ENCODE measurements around the gene SPTBN2.

DNA sequence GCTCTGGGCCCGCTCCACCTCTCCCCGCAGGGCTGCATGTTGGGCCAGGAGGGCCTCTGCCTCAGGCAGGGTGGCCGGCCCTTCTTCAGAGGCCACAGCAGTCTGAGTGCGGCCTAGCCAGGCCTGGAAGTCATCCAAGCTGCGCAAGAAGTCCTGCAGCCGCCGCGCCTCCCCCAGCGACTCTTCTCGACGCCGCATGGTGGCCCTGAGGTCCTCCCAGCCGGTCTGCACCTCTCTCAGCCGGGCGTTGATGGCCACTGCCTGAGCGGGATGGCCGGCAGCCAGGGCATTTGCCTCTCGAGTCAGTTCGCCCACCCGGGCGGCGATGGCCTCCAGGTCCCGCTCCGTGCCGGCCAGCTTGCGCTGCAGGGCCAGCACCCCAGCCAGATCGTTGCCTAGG is 28.3 kb downstream of the SPTBN2 start:
- TF ChIP-seq POLR2AphosphoS5 (IDR thresholded peaks at IDR 0.05; ENCODE audit: low read depth, low read length) (no peak), POLR2A (IDR thresholded peaks at IDR 0.05; ENCODE audit: low read depth, low read length) (no peak)
